ENCODE results near the gene CTR9. TPM values are rescaled to one million over a fixed set of nuclear protein-coding genes. Genes with fewer than 3 reads are reported as not detected.

The CTR9 gene
- total and polyA plus RNA-seq, 4 donors, result 12.5 to 33.4 (median 19.7) TPM

DNA sequence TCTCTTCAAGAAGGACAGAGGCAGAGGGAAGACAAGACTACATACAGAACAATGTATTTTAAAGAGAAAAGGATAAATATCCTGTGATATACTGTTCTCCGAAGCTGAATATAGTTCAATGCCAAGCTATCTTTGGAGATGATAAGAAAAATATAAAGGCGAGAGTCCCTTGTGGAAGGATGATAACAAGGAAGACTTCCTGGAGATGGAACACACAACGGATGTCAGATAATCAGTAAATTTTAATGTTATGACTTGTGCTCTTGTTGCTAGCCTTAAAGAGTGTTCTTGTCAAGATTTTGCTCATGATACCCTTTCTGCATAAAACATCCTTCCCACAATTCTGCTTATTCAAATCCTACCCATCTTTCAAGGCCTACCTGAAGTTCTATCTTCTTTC lies 6.8 kb upstream of the CTR9 start:
- no peaks in the 10 kb centered on the region for H3K9me3 ChIP-seq (ENCODE audit: control insufficient read depth in 4 of 4, low read length in 3 of 4)
- TF ChIP-seq, protein P1, sequence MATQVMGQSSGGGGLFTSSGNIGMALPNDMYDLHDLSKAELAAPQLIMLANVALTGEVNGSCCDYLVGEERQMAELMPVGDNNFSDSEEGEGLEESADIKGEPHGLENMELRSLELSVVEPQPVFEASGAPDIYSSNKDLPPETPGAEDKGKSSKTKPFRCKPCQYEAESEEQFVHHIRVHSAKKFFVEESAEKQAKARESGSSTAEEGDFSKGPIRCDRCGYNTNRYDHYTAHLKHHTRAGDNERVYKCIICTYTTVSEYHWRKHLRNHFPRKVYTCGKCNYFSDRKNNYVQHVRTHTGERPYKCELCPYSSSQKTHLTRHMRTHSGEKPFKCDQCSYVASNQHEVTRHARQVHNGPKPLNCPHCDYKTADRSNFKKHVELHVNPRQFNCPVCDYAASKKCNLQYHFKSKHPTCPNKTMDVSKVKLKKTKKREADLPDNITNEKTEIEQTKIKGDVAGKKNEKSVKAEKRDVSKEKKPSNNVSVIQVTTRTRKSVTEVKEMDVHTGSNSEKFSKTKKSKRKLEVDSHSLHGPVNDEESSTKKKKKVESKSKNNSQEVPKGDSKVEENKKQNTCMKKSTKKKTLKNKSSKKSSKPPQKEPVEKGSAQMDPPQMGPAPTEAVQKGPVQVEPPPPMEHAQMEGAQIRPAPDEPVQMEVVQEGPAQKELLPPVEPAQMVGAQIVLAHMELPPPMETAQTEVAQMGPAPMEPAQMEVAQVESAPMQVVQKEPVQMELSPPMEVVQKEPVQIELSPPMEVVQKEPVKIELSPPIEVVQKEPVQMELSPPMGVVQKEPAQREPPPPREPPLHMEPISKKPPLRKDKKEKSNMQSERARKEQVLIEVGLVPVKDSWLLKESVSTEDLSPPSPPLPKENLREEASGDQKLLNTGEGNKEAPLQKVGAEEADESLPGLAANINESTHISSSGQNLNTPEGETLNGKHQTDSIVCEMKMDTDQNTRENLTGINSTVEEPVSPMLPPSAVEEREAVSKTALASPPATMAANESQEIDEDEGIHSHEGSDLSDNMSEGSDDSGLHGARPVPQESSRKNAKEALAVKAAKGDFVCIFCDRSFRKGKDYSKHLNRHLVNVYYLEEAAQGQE (IDR thresholded peaks at IDR 0.05), result no peak
- TF ChIP-seq RAD21 (IDR thresholded peaks at IDR 0.05) (no peak), NR2F2 (IDR thresholded peaks at IDR 0.05) (no peak), HNF4A (conservative IDR thresholded peaks at IDR 0.05) (no peak)
- TF ChIP-seq, protein P2, sequence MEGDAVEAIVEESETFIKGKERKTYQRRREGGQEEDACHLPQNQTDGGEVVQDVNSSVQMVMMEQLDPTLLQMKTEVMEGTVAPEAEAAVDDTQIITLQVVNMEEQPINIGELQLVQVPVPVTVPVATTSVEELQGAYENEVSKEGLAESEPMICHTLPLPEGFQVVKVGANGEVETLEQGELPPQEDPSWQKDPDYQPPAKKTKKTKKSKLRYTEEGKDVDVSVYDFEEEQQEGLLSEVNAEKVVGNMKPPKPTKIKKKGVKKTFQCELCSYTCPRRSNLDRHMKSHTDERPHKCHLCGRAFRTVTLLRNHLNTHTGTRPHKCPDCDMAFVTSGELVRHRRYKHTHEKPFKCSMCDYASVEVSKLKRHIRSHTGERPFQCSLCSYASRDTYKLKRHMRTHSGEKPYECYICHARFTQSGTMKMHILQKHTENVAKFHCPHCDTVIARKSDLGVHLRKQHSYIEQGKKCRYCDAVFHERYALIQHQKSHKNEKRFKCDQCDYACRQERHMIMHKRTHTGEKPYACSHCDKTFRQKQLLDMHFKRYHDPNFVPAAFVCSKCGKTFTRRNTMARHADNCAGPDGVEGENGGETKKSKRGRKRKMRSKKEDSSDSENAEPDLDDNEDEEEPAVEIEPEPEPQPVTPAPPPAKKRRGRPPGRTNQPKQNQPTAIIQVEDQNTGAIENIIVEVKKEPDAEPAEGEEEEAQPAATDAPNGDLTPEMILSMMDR (IDR thresholded peaks at IDR 0.05; ENCODE audit: low read depth, low read length, missing input control), result no peak
- TF ChIP-seq, protein P3, sequence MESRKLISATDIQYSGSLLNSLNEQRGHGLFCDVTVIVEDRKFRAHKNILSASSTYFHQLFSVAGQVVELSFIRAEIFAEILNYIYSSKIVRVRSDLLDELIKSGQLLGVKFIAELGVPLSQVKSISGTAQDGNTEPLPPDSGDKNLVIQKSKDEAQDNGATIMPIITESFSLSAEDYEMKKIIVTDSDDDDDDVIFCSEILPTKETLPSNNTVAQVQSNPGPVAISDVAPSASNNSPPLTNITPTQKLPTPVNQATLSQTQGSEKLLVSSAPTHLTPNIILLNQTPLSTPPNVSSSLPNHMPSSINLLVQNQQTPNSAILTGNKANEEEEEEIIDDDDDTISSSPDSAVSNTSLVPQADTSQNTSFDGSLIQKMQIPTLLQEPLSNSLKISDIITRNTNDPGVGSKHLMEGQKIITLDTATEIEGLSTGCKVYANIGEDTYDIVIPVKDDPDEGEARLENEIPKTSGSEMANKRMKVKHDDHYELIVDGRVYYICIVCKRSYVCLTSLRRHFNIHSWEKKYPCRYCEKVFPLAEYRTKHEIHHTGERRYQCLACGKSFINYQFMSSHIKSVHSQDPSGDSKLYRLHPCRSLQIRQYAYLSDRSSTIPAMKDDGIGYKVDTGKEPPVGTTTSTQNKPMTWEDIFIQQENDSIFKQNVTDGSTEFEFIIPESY (IDR thresholded peaks at IDR 0.05), result no peak
- no peak for DNase-seq (ENCODE audit: low spot score)
- H3K36me3 ChIP-seq (ENCODE audit: control insufficient read depth in 4 of 4, insufficient read depth in 3 of 4, low read depth in 1 of 4, low read length in 3 of 4), result no peaks in the 10 kb centered on the region
- H3K27me3 ChIP-seq (ENCODE audit: control insufficient read depth in 4 of 4, insufficient read depth in 4 of 4, low read length in 3 of 4), result no peaks in the 10 kb centered on the region
- H3K4me3 ChIP-seq (ENCODE audit: low read depth in 1 of 3, low read length in 3 of 3), result no peak overlapping the region
- no peaks in the 10 kb centered on the region for H3K4me1 ChIP-seq (ENCODE audit: control insufficient read depth in 4 of 4, insufficient read depth in 4 of 4, low read length in 3 of 4)
- WGBS, result 76% methylated on average over 3 of the region's 3 CpGs
- H3K9ac ChIP-seq (ENCODE audit: low read depth in 1 of 2, low read length in 2 of 2), result no peak overlapping the region
- no peak overlapping the region for H3K27ac ChIP-seq (ENCODE audit: low read depth in 1 of 2, low read length in 2 of 2)

DNA sequence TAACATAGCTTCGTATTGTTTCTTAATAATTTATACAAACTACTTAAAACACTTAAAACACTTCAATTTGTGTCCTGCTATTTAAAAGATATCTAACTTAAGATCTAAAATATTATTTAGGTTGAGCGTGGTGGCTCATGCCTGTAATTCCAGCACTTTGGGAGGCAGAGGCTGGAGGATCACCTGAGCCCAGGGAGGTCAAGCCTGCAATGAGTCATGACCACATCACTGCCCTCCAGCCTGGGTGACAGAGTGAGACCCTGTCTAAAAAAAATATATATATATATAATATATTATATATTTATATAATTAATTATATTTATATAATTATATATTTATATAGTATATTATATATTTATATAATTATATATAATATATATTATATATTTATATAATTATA lies 4.2 kb upstream of the CTR9 start:
- H3K4me1 ChIP-seq (ENCODE audit: control insufficient read depth in 4 of 4, insufficient read depth in 4 of 4, low read length in 3 of 4), result peaks cover 0 to 2% (median 1%) of the 10 kb centered on the region in 4 donors
- H3K27me3 ChIP-seq (ENCODE audit: control insufficient read depth in 4 of 4, insufficient read depth in 4 of 4, low read length in 3 of 4), result no peaks in the 10 kb centered on the region
- no peak overlapping the region for H3K9ac ChIP-seq (ENCODE audit: low read depth in 1 of 2, low read length in 2 of 2)
- H3K4me3 ChIP-seq (ENCODE audit: low read depth in 1 of 3, low read length in 3 of 3), result no peak overlapping the region
- TF ChIP-seq HNF4G (IDR thresholded peaks at IDR 0.05) (no peak), FOXA2 (IDR thresholded peaks at IDR 0.05) (no peak), JUND (IDR thresholded peaks at IDR 0.05) (no peak), FOXA1 (IDR thresholded peaks at IDR 0.05) (no peak)
- TF ChIP-seq, protein P2 (IDR thresholded peaks at IDR 0.05; ENCODE audit: low read depth, low read length, missing input control), result no peak
- TF ChIP-seq, protein P4, sequence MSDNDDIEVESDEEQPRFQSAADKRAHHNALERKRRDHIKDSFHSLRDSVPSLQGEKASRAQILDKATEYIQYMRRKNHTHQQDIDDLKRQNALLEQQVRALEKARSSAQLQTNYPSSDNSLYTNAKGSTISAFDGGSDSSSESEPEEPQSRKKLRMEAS (IDR thresholded peaks at IDR 0.05), result no peak
- TF ChIP-seq, protein P1 (IDR thresholded peaks at IDR 0.05), result no peak
- TF ChIP-seq, protein P3 (IDR thresholded peaks at IDR 0.05), result no peak
- TF ChIP-seq, protein P5, sequence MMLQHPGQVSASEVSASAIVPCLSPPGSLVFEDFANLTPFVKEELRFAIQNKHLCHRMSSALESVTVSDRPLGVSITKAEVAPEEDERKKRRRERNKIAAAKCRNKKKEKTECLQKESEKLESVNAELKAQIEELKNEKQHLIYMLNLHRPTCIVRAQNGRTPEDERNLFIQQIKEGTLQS (IDR thresholded peaks at IDR 0.05), result no peak
- no peaks in the 10 kb centered on the region for H3K9me3 ChIP-seq (ENCODE audit: control insufficient read depth in 4 of 4, low read length in 3 of 4)
- H3K36me3 ChIP-seq (ENCODE audit: control insufficient read depth in 4 of 4, insufficient read depth in 3 of 4, low read depth in 1 of 4, low read length in 3 of 4), result no peaks in the 10 kb centered on the region
- 96% methylated on average over 2 of the region's 2 CpGs for WGBS
- no peak overlapping the region for H3K27ac ChIP-seq (ENCODE audit: low read depth in 1 of 2, low read length in 2 of 2)
- no peak for DNase-seq (ENCODE audit: low spot score)

Measured in liver (tissue), 9 donors.